Testis (tissue), 2 donors: Measurements from ENCODE around the gene CCDC33.

Source experiments
- POLR2A ChIP-seq: fragments of 450-650 bp; IDR thresholded peaks from one replicate; pipeline ENCODE4 v1.6.1; 2017; ENCODE audit warnings: antibody characterized with exemption, mild to moderate bottlenecking, moderate library complexity
- TF ChIP-seq, protein P1 (sequence below), 3 experiments: fragments of 450-650 bp in 2 of 3; fragments of 200-600 bp in 1 of 3; sonication (generic) in 1 of 3; IDR thresholded peaks; one replicate each; pipeline ENCODE4 v1.5.1; 2016 to 2019; ENCODE audit warnings: antibody characterized with exemption in 3 of 3, mild to moderate bottlenecking in 2 of 3, moderate library complexity in 1 of 3

DNA sequence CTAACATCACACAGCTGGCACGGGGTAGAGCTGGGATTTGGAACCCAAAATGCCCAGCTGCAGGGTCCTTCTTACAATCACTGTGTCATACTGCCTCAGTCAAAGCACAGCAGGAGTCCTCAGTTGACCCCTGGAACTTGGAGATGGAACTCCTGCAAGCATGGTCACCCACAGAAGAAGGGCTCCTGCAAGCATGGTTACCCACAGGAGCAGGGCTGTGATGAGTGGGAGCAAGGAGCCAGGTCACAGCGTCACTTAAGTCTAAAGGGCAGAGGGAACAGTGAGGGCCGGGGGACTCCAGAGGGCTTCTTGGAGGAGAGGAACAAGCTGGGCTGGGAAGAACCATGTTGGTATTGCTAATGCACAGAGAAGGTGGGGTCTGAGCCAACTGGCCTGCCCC lies 24.9 kb downstream of the CCDC33 start:
- TF ChIP-seq, protein P1, sequence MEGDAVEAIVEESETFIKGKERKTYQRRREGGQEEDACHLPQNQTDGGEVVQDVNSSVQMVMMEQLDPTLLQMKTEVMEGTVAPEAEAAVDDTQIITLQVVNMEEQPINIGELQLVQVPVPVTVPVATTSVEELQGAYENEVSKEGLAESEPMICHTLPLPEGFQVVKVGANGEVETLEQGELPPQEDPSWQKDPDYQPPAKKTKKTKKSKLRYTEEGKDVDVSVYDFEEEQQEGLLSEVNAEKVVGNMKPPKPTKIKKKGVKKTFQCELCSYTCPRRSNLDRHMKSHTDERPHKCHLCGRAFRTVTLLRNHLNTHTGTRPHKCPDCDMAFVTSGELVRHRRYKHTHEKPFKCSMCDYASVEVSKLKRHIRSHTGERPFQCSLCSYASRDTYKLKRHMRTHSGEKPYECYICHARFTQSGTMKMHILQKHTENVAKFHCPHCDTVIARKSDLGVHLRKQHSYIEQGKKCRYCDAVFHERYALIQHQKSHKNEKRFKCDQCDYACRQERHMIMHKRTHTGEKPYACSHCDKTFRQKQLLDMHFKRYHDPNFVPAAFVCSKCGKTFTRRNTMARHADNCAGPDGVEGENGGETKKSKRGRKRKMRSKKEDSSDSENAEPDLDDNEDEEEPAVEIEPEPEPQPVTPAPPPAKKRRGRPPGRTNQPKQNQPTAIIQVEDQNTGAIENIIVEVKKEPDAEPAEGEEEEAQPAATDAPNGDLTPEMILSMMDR (IDR thresholded peaks at IDR 0.05) = no peak
- TF ChIP-seq POLR2A = no peak
